ENCODE data around the gene IL12B.
"Not testable (repeated sequence)": the region's sequence is repeated elsewhere in the genome, so short reads cannot be mapped to it uniquely, and the experiment has no call there.

Gene IL12B

GRCh38 chr5:159332800-159333544 lies 2.7 kb upstream of the IL12B start:
- no peak for DNase-seq

- peak; percentile 57 for DNase-seq
Measured at GRCh38 chr5:159331093-159331973, 1.0 kb upstream of the IL12B start.

GRCh38 chr5:159324986-159325385 lies 5.3 kb downstream of the IL12B start:
- no peak for DNase-seq

- no peak for DNase-seq
Measured at GRCh38 chr5:159324102-159324755, 6.1 kb downstream of the IL12B start.

DNA sequence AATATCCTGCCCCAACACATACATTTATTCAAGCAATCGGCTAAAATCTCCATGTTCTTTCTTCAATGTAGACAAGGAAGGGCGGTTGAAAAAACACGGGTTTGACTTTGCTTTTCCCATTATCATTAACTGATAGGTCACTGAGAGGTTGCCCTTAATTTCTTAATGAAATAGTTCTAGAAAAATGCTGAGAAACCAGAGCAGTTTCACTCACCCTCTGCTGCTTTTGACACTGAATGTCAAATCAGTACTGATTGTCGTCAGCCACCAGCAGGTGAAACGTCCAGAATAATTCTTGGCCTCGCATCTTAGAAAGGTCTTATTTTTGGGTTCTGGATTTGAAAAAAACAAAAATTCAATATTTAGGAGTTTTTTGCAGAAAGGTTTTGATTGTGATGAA lies 8.1 kb downstream of the IL12B start:
- no peak for DNase-seq

GRCh38 chr5:159319832-159320231 lies 10.5 kb downstream of the IL12B start:
- DNase-seq: no peak

- peak; percentile 32 for DNase-seq
Measured at GRCh38 chr5:159319363-159319762, 10.9 kb downstream of the IL12B start.

DNA sequence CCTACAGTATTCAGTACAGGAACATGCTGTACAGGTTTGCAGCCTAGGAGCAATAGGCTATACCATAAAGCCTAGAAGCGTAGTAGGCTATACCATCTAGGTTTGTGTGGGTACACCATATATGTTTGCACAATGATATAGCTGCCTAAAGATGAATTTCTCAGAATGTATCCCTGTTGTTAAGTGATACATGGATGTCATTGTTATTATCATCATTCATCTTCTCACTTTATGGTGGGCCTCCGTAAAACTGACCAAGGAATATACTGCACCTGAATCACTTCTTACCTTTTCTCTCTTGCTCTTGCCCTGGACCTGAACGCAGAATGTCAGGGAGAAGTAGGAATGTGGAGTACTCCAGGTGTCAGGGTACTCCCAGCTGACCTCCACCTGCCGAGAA lies 11.8 kb downstream of the IL12B start:
- no peak for DNase-seq

DNA sequence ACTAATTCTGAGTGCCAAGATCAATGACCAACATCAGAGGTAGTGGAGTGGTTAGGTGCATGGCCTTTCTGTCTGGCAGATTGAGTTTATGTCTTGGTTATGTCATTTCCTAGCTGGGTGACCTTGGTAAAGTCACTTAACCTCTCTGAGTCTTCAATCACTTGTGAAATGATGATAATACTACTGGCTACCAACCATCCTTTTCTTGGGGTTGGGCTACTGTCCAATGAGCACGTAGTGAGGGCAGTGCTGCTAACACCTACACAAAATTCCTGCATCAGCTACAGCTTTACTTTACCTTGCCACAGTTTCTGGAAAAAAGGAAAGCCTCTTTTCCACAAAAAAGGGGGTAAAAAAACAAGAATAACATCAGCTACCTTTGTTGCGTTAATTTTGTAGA lies 12.4 kb downstream of the IL12B start:
- DNase-seq: no peak

- peak; percentile 72 for DNase-seq
Measured at GRCh38 chr5:159316519-159317383, 13.5 kb downstream of the IL12B start.

GRCh38 chr5:159313197-159313596 lies 17.1 kb downstream of the IL12B start:
- no peak for DNase-seq

DNA sequence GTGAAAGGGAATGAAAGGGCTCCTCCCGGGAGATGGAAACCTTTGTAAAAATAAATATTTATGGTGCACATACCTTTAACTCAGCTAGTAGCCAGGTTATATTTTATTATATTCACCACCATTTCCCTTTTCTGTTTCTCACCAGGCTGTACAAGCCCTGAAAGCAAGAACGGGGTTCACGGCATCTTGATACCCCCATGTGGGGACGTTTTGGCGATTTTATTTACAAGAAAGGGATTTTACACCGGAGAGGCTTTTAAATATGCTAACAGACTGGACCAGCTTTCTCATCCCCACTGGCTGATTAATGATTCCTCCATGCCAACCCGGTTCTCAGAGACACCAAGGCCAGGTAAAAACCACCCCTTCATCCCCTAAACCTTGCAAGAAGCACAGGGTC lies 19.2 kb downstream of the IL12B start:
- DNase-seq: no peak

DNA sequence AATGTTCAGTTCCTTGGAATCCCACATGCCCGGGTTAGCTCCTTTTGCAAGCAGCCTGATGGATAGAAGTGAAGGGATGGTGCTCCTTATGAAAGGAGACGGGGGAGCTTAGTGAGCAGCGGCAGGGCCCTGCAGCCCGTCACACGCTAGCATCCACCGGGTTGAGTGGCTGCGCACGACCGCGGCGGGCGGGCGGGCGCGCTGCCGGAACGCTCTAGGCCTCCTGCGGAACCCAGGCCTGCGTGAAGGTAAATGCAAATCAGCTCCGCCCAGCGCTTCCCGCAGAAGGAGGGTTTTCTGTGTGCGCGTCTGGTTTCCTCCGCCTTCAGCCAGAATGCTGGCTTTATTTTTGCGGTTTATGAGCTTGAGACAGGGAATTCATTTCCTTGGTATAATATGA lies 19.8 kb downstream of the IL12B start:
- peak; percentile 20 for DNase-seq

GRCh38 chr5:159309689-159310433 lies 20.4 kb downstream of the IL12B start:
- DNase-seq: no peak

DNA sequence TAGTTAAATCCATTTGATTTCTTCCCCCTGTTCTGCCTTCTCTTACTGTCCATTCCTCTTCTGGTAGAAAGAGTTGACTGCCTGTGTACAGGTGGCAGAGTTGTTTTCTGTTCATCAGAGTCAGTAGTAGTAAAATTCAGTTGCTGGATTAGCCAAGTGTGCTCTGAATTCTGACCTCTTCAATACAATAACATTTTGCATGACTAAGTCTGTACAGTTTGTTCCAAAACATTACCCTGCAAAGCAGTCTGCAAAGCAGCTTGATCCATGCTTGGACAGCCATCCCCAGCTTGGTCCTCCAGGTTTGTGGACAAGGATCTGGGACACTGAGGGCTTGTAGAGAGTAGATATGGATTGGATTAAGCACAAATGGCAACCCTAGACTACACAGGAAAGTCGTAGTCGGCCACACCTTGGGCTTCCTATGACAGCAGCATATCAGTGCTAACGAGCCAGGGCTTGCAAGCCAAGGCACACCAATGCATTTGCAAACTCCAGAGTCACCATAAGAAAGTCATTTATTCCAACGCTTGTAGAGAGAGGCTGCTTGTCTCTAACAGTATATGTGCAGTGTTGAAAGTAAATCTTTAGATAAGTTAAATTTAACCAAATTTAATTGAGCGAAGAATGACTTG lies 25.2 kb downstream of the IL12B start:
- DNase-seq: no peak

DNA sequence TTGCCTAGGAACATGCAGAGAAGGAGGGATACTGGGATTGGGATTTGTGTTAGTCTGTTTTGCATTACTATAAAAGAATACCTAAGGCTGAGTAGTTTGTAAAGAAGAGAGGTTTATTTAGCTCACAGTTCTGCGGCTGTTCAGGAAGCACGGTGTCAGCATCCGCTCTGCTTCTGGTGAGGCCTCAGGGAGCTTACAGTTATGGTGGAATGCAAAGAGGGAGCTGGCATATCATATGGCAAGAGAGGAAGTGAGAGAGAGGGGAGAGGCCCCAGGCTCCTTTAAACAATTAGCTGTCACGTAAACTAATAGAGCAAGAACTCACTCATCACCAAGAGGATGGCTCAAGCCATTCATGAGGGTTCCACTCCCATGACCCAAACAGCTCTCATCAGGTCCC lies 27.0 kb downstream of the IL12B start:
- no peak for DNase-seq

- DNase-seq: not testable (repeated sequence)
Measured at GRCh38 chr5:159301929-159302860, 28.1 kb downstream of the IL12B start.

DNA sequence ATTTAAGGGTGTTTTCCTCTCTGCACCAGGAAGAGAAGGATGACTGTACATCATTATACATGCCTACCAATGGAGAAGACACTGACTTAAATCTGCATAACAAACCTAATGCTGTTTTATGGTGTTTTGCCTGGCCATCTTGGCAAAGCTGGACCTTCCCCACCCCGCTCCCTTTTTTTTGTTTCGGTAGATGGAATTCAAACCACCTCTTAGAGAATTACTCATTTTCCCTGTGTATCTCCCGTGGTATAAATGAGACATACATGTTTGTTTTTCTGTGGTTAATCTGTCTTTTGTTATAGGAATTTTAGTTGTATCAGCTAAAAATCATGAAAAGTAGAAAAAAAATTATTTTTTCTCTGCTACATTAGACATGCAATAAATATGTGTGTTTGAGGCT lies 28.8 kb downstream of the IL12B start:
- DNase-seq: no peak

DNA sequence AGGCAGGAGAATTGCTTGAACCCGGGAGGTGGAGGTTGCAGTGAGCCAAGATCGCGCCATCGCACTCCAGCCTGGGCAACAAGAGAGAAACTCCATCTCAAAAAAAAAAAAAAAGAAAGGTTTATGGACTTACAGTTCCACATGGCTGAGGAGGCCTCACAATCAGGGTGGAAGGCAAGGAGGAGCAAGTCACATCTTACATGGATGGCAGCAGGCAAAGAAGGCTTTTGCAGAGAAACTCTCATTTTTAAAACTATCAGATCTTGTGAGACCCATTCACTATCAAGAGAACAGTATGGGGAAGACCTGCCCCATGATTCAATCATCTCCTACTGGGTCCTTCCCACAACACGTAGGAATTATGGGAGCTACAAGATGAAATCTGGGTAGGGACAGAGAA lies 33.0 kb downstream of the IL12B start:
- DNase-seq: not testable (repeated sequence)

- no peak for DNase-seq
Measured at GRCh38 chr5:159294921-159295320, 35.4 kb downstream of the IL12B start.

Measured in hematopoietic multipotent progenitor cell treated with erythropoietin and hydrocortisone succinate and interleukin-3 and kit ligand, for 6 days (in vitro differentiated cells).